Keratinocyte (primary cell): ENCODE results near the gene MTHFD1L. TPM values are rescaled to one million over a fixed set of nuclear protein-coding genes. Genes with fewer than 3 reads are reported as not detected.

Experiments used
- DNase-seq: peaks from one replicate; pipeline ENCODE4 v3.0.0-alpha.2; 2011; ENCODE audit warnings: low read depth, missing footprints, low spot score
- FAIRE-seq: peaks from 2 replicates; lab custom pipeline; 2011; peaks lifted over from hg19 to GRCh38; lab: Jason Lieb, UNC
- H2AFZ ChIP-seq: 2 replicates; pipeline ENCODE4 v1.6.0; 2012; ENCODE audit warnings: low read length, control low read depth, inconsistent platforms; ENCODE audit not compliant: control insufficient read depth
- H3K27ac ChIP-seq: 2 replicates; pipeline ENCODE4 v1.5.1; 2011; ENCODE audit warnings: low read length; ENCODE audit not compliant: control insufficient read depth, insufficient read depth
- H3K27me3 ChIP-seq: 3 replicates; pipeline ENCODE4 v1.6.0; 2011; ENCODE audit warnings: low read length; ENCODE audit not compliant: control insufficient read depth, insufficient read depth; ENCODE audit errors: extremely low read depth
- H3K36me3 ChIP-seq, 2 experiments: 2 replicates in 1 of 2; 3 replicates in 1 of 2; pipeline ENCODE4 v1.5.1; 2011; ENCODE audit warnings: low read length in 2 of 2, mild to moderate bottlenecking in 1 of 2; ENCODE audit not compliant: control insufficient read depth in 2 of 2, insufficient read depth in 2 of 2; ENCODE audit errors: extremely low read depth in 1 of 2
- H3K4me1 ChIP-seq: 3 replicates; pipeline ENCODE4 v1.5.1; 2011; ENCODE audit warnings: low read length; ENCODE audit not compliant: control insufficient read depth, insufficient read depth; ENCODE audit errors: extremely low read depth
- H3K4me2 ChIP-seq: 3 replicates; pipeline ENCODE4 v1.6.0; 2011; ENCODE audit warnings: low read depth, low read length; ENCODE audit not compliant: control insufficient read depth, insufficient read depth; ENCODE audit errors: extremely low read depth
- H3K4me3 ChIP-seq, 3 experiments: fragments of 200-600 bp in 1 of 3; sonication (generic) in 1 of 3; 2 replicates in 2 of 3; 3 replicates in 1 of 3; pipeline ENCODE4 v1.5.1; 2011 to 2016; ENCODE audit warnings: low read length in 3 of 3, mild to moderate bottlenecking in 3 of 3, control low read depth in 2 of 3, inconsistent platforms in 1 of 3, low read depth in 1 of 3, mixed read lengths in 1 of 3, mixed run types in 1 of 3, moderate library complexity in 1 of 3; ENCODE audit not compliant: control insufficient read depth in 2 of 3, insufficient read depth in 2 of 3; ENCODE audit errors: extremely low read depth in 1 of 3
- H3K79me2 ChIP-seq: 2 replicates; pipeline ENCODE4 v1.6.0; 2012; ENCODE audit warnings: low read length; ENCODE audit not compliant: control insufficient read depth, insufficient read depth
- H3K9ac ChIP-seq: 3 replicates; pipeline ENCODE4 v1.6.0; 2011; ENCODE audit warnings: low read length; ENCODE audit not compliant: control insufficient read depth, insufficient read depth; ENCODE audit errors: extremely low read depth
- H3K9me1 ChIP-seq: 3 replicates; pipeline ENCODE4 v1.6.0; 2011; ENCODE audit warnings: low read length; ENCODE audit not compliant: control insufficient read depth, insufficient read depth; ENCODE audit errors: extremely low read depth
- H3K9me3 ChIP-seq: 2 replicates; pipeline ENCODE4 v1.5.1; 2012; ENCODE audit warnings: low read depth, low read length; ENCODE audit not compliant: control insufficient read depth
- H4K20me1 ChIP-seq: 3 replicates; pipeline ENCODE4 v1.6.0; 2011; ENCODE audit warnings: low read length; ENCODE audit not compliant: control insufficient read depth, insufficient read depth; ENCODE audit errors: extremely low read depth
- CTCF ChIP-seq, 3 experiments: IDR thresholded peaks in 1 of 3; conservative IDR thresholded peaks in 1 of 3; optimal IDR thresholded peaks in 1 of 3; 2 replicates in 2 of 3; 3 replicates in 1 of 3; pipeline versions ENCODE3 to v1.5.1; 2011; ENCODE audit warnings: low read length in 3 of 3, mild to moderate bottlenecking in 3 of 3, moderate library complexity in 2 of 3, control low read depth in 1 of 3, inconsistent platforms in 1 of 3; ENCODE audit not compliant: insufficient read depth in 2 of 3; ENCODE audit errors: extremely low read depth in 1 of 3
- EZH2 ChIP-seq: IDR thresholded peaks from one replicate; pipeline ENCODE4 v1.6.1; 2012; ENCODE audit warnings: inconsistent platforms, mild to moderate bottlenecking, low read length, moderate library complexity
- dilution Hi-C: fragments of 300-500 bp; cut with MboI; formaldehyde crosslinking; loops from one replicate; pipeline ENCODE4 v1.7.0; 2020; ENCODE audit warnings: low sequenced_read_pairs; ENCODE audit not compliant: extremely low pct_ligation_motif_present
- polyA plus RNA-seq, 5 experiments: library from polyadenylated mRNA; depleted of rRNA in 3 of 5; stranded (reverse) in 3 of 5; stranded (forward) in 1 of 5; unstranded in 1 of 5; fragments of >200 nt; gene quantifications; 1 replicate in 1 of 5; 2 replicates in 3 of 5; 3 replicates in 1 of 5; pipeline versions ENCODE4 v1.2.1 to v1.2.3, GENCODE V29; 2011 to 2012; ENCODE audit warnings: missing spikeins in 2 of 5, low read depth in 1 of 5, low replicate concordance in 1 of 5

The MTHFD1L gene
- polyA plus RNA-seq, 1 donor (not counting 4 experiments of a cell fraction or from before 2014, with no cell fraction given) = 38.0 TPM

GRCh38 chr6:151103266-151103665 is 237.8 kb downstream of the MTHFD1L start:
- no peak overlapping the region for H3K9ac ChIP-seq
- DNase-seq = no peak
- no peaks in the 10 kb centered on the region for H3K9me3 ChIP-seq
- peaks cover 0 to under 1% of the 10 kb centered on the region in 2 experiments for H3K36me3 ChIP-seq
- H3K4me2 ChIP-seq = no peak overlapping the region
- H3K9me1 ChIP-seq = no peaks in the 10 kb centered on the region
- dilution Hi-C loops = no loop called here
- H3K79me2 ChIP-seq = no peaks in the 10 kb centered on the region
- no peaks in the 10 kb centered on the region for H3K27me3 ChIP-seq
- H4K20me1 ChIP-seq = no peaks in the 10 kb centered on the region
- FAIRE-seq = no peak
- H2AFZ ChIP-seq = no peak overlapping the region
- TF ChIP-seq EZH2 = no peak
- no peak for TF ChIP-seq CTCF (optimal IDR thresholded peaks at IDR 0.05 in 1 of 3, IDR thresholded peaks at IDR 0.05 in 1 of 3, conservative IDR thresholded peaks at IDR 0.05 in 1 of 3; ENCODE audit: extremely low read depth in 1 of 3, insufficient read depth in 2 of 3, low read length in 3 of 3)
- no peak overlapping the region for H3K27ac ChIP-seq
- H3K4me1 ChIP-seq = no peaks in the 10 kb centered on the region
- H3K4me3 ChIP-seq = no peak overlapping the region

- H2AFZ ChIP-seq = no peak overlapping the region
- H3K27ac ChIP-seq = no peak overlapping the region
- H4K20me1 ChIP-seq = no peaks in the 10 kb centered on the region
- H3K9me1 ChIP-seq = no peaks in the 10 kb centered on the region
- dilution Hi-C loops = no loop called here
- DNase-seq (no peak), FAIRE-seq (no peak)
- H3K79me2 ChIP-seq = no peaks in the 10 kb centered on the region
- H3K4me1 ChIP-seq = no peaks in the 10 kb centered on the region
- H3K27me3 ChIP-seq = no peaks in the 10 kb centered on the region
- no peak for TF ChIP-seq CTCF (optimal IDR thresholded peaks at IDR 0.05 in 1 of 3, IDR thresholded peaks at IDR 0.05 in 1 of 3, conservative IDR thresholded peaks at IDR 0.05 in 1 of 3; ENCODE audit: extremely low read depth in 1 of 3, insufficient read depth in 2 of 3, low read length in 3 of 3)
- TF ChIP-seq EZH2 = no peak
- H3K9me3 ChIP-seq = no peaks in the 10 kb centered on the region
- no peaks in the 10 kb centered on the region for H3K36me3 ChIP-seq
- H3K9ac ChIP-seq = no peak overlapping the region
- H3K4me2 ChIP-seq = no peak overlapping the region
- H3K4me3 ChIP-seq = no peak overlapping the region
These were observed 242.5 kb downstream of the MTHFD1L start for GRCh38 chr6:151107897-151108427.
